GM18873 (cell line): ENCODE results near the gene NUDT4.
"Not testable (repeated sequence)": the region's sequence is repeated elsewhere in the genome, so short reads cannot be mapped to it uniquely, and the experiment has no call there.

Experiments
- ATAC-seq: cut with Tn5 transposase; IDR thresholded peaks from one replicate; pipeline ENCODE4 v1.9.1; 2021; ENCODE audit warnings: mild to moderate bottlenecking, moderate library complexity, moderate number of reproducible peaks; ENCODE audit not compliant: unreplicated experiment, low FRiP score

The NUDT4 gene

GRCh38 chr12:93365616-93366405 lies 11.9 kb upstream of the NUDT4 start:
- ATAC-seq, result no peak

- no peak for ATAC-seq
Observed at GRCh38 chr12:93366422-93366821, 11.3 kb upstream of the NUDT4 start.

- ATAC-seq, result no peak
Observed at GRCh38 chr12:93368766-93369165, 9.0 kb upstream of the NUDT4 start.

- ATAC-seq, result no peak
Observed at GRCh38 chr12:93369505-93369904, 8.2 kb upstream of the NUDT4 start.

GRCh38 chr12:93370947-93371346 lies 6.8 kb upstream of the NUDT4 start:
- no peak for ATAC-seq

GRCh38 chr12:93373961-93374656 lies 3.6 kb upstream of the NUDT4 start:
- no peak for ATAC-seq

GRCh38 chr12:93375906-93376305 lies 1.8 kb upstream of the NUDT4 start:
- ATAC-seq, result no peak

GRCh38 chr12:93376436-93377251 lies 1.1 kb upstream of the NUDT4 start:
- no peak for ATAC-seq

GRCh38 chr12:93378196-93378997 lies 672 bp downstream of the NUDT4 start:
- peak; percentile 27 for ATAC-seq

- no peak for ATAC-seq
Observed at GRCh38 chr12:93378998-93379325, 1.2 kb downstream of the NUDT4 start.

GRCh38 chr12:93379326-93379980 lies 1.7 kb downstream of the NUDT4 start:
- no peak for ATAC-seq

- ATAC-seq, result no peak
Observed at GRCh38 chr12:93379981-93380361, 2.2 kb downstream of the NUDT4 start.

GRCh38 chr12:93380480-93381121 lies 2.9 kb downstream of the NUDT4 start:
- no peak for ATAC-seq

- ATAC-seq, result no peak
Observed at GRCh38 chr12:93381161-93381975, 3.6 kb downstream of the NUDT4 start.

GRCh38 chr12:93381976-93382437 lies 4.3 kb downstream of the NUDT4 start:
- not testable (repeated sequence) for ATAC-seq

- ATAC-seq, result no peak
Observed at GRCh38 chr12:93387780-93388179, 10.1 kb downstream of the NUDT4 start.

GRCh38 chr12:93390031-93390430 lies 12.3 kb downstream of the NUDT4 start:
- no peak for ATAC-seq

GRCh38 chr12:93390549-93391297 lies 13.0 kb downstream of the NUDT4 start:
- no peak for ATAC-seq
